GM15510 (cell line): ENCODE data around the gene EGFLAM.

Source experiments
- POLR2A ChIP-seq: IDR thresholded peaks from 3 replicates; pipeline ENCODE4 v1.6.1; 2011; ENCODE audit warnings: borderline replicate concordance; ENCODE audit not compliant: insufficient read length; ENCODE audit errors: extremely low read depth

The EGFLAM gene

DNA sequence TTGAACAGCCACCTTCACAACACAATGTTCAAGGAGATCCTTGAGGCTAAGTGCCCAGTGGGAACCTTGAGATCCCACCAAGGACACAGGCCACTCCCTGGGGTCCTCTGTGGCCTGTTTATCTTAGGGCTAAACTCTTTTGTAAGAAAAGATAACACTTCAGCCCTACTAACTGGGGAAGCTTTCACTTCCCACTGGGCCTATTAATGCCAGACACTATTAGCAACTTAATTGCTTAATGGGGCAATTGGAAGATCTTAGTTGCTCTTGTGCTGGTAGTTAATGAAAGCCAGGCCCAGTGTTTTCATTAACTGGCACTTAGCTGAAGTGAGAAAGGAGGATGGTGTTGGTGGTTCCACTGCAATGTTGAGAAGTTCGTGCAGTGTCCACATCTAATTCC is 117.1 kb downstream of the EGFLAM start:
- no peak for TF ChIP-seq POLR2A

DNA sequence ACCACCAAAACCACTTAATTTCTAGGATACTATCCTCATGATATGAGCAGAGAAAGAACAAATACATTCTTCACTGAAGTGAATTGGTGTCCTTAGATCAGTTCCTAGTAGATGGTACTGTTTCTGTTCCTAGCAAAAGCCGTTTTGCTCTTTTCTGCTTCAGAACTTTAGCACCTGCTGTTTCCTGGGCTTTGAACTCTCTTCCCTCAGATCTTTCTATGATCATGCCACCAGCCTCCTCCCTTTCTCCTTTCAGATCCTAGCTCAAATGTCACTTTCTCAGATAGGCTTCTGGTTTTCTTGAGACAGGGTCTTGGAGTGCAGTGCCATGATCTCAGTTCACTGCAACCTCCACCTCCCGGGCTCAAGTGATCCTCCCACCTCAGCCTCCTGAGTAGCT is 118.0 kb downstream of the EGFLAM start:
- TF ChIP-seq POLR2A, result no peak

DNA sequence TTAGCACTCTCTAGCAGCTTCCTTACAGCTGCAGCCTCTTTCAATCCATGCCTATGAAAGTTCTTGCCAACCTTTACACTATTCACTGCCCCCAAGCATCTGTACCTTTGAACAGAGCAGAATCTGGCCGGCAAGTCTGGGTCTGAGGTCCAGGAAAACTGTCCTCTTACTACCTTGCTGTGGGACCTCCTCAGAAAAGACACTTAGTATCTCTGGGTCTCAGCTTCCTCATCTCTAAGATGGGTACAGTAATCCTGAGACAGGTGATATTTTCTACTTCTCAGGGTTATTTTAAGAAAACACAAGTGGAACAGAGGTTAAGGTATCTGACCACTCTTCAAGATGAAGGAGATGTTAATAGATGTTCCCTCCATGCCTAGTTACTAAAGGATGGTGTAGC is 120.2 kb downstream of the EGFLAM start:
- no peak for TF ChIP-seq POLR2A

DNA sequence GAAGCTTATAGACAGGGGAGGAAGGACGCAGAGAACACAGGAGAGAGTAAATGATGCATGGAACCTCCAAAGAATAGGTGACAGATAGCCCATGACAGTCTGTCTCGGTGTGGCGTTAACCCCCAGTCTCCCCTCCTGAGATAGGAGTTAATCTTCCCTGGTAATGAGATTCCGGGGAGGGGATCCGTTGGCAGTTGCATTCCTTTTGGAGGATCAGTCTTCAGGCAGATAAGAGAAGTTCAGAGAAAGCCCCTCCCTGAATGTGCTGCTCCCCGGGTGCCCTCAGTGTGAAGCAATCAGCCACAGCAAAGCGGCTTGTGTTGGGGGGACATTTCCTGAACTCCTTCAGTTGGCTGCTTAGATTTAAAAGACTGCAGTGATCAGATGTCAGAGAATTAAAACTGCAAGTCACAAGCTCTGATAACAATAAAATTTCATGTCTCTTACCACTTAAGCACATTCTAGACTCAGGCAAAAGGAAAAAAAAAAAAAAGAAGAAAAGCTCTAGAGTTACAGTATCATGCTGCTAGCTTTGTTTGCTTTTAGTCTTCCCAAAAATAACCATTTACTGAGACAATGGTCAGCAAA is 121.1 kb downstream of the EGFLAM start:
- no peak for TF ChIP-seq POLR2A

DNA sequence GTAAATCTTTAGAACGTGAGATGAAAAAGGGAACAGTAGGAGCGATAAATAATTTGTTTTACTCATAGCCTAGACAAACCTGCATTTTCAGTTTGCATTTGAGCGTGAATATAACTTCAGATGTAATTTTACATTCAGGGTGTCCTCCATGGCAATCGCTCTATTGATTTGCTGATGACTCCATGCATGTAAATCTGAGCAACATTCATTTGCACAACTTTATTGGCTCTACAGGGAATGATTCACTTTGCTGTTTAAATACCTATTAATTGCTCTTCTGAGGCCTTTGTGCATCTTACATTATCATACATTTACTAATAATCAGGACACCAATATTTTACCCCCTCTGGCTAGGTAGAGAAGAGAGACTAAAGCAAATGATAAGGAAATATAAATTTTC is 122.2 kb downstream of the EGFLAM start:
- TF ChIP-seq POLR2A, result no peak

DNA sequence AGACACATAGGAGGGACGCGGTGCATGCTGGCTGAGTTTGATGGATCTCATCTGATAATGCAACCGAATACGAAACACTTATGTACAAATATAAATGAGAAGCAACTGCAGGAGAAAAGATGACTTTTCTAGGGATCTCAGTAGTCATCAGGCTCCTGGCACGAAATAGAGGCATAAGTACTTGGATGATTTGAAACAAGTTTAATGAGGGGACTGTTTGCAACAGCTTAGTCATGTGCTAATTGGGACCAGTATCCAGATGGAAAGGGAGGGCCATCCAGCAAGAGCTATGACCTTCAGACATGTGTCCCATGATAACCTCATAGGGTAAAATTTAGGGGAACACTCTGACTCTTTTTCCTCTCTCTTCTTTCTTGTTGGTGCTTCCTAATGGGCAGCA is 123.0 kb downstream of the EGFLAM start:
- no peak for TF ChIP-seq POLR2A

DNA sequence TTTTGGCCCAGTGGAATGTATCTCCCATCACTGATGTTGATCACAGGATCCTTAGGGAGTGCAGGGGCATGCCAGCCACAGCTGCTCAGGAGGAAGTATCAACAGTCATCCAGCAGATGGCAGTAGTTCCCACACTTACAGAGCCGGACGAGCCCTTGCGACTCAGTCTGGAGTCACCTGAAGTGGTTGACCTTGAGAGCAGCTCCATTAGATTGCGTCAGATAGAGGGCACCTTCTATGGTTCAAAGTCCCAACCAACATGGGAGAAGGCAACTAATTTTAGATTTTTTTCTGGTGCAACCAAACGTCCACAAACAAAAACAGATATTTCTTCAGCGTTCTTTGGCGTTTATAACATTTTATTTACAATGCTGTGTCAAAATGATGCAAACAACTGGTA is 124.5 kb downstream of the EGFLAM start:
- TF ChIP-seq POLR2A, result no peak

DNA sequence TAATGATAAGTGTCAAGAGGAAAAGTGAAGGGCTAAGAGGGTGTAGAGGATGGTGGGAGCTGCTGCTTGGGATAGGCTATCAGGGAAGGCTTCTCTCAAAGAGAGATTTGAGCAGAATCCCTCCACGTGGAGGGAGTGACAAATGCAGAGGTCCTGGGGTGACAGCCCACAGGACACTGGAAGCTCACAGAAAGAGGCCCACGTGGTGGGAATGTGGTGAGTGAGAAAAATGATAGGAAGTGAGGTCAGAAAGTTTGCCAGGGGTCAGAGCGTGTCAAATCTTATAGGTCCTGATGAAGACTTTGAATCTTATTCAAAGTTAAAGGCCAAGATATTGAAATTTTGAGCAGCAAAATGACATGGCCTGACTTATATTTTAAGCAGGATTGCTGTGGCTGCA is 125.3 kb downstream of the EGFLAM start:
- TF ChIP-seq POLR2A, result no peak

DNA sequence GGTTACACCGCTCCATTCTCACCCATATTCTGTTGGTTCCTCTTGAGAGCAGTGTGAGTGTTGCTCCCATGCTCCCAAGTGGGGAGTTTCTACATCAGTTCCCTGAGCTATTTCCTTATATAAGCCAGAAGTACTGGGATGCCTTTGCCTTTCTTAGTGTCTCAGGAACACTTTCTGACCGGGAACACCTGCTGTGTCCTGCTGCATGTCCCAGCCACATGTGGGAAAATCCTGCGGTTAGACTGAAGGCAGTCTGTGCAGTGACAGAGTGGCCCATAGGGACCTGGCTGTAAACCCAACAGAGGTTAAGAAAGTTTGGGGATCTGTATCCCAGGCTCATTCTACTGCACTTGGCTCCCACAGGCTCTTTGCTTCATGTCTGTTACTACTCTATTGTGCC is 126.0 kb downstream of the EGFLAM start:
- TF ChIP-seq POLR2A, result no peak

DNA sequence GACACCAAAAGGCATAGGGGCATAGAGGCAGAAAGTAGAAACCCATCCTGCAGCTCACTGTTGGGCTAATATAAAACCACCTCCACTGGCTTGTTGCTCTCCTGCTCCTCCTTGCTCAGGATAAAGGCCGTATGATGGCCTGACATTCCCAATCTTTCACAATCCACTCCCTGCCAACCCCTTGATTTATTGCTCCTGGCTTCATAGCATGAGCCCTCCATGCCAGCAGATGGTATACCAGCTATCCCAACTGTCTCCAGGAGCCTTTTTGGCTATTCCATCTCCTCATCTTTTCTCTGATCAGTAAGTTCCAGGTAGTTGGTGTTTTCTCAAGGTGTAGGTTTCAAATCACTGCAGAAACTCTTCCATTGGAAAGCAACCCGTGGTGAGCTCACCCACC is 128.8 kb downstream of the EGFLAM start:
- TF ChIP-seq POLR2A, result no peak

DNA sequence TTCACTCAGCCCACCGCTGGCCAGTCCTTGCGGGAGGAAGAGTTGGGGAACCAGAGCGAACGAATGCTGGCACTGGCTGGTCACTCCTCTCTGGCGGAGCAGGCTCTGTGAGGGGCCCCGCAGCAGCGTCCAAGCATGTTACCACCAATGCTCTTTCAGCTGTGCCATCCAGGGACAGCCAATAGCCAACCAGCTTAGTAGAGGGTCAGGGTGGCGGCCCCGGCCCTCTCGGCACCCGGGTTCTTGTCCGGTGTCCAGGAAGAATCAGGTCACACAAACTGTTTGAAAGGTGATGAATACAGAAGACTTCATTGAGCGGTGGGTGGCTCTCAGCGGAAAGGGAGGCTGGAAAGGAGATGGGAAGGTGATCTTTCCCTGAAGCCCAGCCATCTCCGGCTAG is 135.3 kb downstream of the EGFLAM start:
- no peak for TF ChIP-seq POLR2A

DNA sequence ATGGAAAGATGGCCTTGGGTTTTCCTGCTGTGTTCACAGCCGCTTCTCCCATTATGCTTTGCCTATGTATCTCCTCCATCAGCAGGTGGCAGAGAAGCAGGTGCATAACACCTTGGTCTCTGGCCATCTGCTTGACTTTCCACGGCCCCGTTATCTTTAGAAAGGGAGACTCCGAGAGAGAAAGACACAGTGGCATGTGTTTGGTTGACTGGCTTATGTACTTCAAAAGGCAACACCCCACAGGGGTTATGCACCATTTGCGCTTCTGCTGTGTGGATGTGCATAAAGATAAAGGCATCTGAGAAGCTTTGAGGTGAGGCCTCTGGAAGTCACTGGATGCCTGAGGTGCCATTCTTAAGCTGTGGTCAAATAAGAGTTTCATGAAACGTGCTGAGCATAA is 138.4 kb downstream of the EGFLAM start:
- no peak for TF ChIP-seq POLR2A

DNA sequence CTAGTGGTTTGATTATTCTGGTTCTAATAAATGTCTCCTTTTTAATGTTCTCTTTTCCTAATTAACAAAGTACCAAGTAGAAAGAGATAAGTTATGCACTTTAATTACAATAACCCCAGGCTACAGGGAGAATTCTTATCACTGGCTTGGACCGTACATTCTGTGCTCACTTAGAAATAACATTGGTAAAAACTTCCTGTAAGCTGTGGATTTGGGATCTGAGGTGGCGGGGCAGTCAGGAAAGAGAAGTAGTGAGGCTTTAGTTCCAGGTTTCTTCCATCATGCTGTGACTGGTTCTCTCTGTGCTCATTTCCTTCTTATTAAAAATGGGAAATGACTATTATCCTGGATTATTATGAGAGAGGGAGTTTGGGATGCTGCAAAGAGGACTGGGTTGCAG is 142.0 kb downstream of the EGFLAM start:
- no peak for TF ChIP-seq POLR2A

DNA sequence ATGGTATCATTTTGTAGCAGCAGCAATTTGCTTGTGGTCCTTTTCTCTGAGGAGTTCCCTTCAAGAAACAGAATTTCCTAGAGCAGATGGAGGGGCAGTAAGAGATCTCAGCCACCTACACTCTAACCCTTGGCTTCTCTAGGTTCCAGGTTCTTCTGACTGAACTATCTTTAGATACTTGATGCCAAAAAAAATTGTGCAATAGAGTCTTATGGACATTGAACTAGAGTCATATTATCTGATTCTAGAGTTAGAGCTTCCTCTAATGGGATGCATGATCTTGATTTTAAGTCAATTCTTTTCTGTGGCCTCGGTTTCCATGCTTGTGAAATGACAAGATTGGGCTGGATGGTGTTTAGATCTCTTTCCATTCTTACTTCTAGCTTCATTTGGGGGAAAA is 142.8 kb downstream of the EGFLAM start:
- TF ChIP-seq POLR2A, result no peak

DNA sequence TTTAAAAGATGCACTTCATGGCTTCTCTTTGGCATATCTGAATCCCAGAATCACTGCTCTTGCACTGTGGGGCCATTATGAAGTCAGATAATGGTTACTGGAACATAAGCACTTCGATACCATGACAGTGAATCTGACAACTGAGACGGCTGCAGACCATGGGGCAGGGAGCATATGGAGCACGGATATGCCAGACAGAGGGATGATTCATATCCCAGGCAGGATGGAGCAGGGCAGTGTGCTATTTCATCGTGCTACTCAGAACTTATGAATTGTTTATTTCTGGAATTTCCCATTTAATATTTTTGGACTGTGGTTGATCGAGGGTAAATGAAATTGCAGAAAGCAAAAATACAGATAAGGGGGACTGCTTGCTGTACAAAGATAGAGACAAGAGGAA is 145.0 kb downstream of the EGFLAM start:
- no peak for TF ChIP-seq POLR2A

DNA sequence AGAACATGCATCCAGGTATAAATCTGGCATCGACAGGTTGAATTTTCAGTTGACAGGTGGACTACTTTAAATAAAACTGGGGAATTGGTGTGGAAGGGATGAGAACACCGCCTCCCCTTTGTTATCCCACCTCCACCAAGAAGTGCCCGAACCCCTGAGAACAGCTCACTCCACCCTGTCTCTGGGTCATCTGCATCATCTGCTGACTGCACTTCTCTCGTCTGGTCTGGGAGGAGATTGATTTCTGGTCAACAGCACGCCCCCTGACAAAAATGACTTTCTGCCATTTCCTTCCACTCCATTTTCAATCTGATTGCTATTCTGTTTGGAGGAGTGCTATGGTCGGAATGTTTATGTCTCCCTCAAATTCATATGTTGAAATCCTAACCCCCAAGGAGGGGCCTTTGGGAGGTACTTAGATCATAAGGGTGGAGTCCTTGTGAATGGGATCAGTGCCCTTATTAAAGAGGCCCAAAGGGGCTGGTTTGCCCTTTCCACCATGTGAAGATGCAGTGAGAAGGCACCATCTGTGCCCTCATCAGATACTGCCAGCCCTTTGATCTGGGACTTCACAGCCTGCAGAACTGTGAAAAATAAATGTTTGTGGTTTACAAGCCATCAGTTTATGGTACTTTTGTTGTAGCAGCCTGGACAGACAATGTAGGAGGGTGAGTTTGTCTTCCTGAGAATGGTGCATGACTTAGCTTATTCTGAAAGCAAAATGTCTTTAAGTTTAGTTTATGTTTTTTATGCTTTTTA is 145.7 kb downstream of the EGFLAM start:
- TF ChIP-seq POLR2A, result no peak
